Breast epithelium (tissue), 3 donors: Measurements from ENCODE around the gene CLPSL1.

Experiments used
- POLR2A ChIP-seq: fragments of 450-650 bp; IDR thresholded peaks from one replicate; pipeline ENCODE4 v1.6.1; 2016; ENCODE audit warnings: antibody characterized with exemption, mild to moderate bottlenecking, moderate library complexity
- TF ChIP-seq, protein P1 (sequence below), 3 donors: fragments of 450-650 bp; IDR thresholded peaks; one replicate each; pipeline ENCODE4 v1.5.1; 2016 to 2017; ENCODE audit warnings: antibody characterized with exemption in 3 of 3, mild to moderate bottlenecking in 3 of 3, moderate library complexity in 3 of 3

DNA sequence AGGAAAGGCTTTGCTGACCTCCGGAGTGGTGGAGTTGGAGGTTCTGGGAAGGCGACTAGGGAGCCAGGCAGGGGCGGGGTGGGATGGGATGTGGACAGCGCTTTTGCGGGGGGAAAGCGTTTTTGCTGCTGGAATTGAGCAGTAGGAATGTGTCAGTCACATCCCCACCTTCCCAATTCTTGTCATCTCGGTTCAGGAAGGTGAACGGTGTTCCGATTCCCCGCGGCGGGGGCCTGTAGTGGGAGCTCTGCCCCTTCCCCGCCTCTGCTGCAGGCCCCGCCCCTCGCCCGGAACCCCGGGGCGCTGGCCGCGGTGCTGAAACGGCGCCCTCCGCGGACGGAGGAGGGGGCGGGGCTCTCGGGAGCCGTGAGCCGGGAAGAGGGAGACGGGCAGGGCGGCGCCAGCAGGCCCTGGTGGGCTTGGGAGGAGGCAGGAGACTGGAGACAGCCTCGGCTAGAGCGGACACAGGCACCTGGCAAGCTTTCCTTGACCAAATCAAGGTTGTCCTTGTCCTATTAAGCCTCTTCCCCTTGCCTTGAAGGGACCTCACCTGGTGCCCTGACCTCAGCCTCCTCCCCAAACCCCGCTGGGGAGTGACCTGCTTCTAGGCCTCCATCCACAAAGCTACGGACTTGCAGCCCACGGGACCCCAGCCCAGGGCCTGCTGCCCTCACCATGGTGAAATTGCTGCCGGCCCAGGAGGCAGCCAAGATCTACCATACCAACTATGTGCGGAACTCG lies 24.3 kb downstream of the CLPSL1 start, which contains the start of gene LHFPL5:
- TF ChIP-seq, protein P1, sequence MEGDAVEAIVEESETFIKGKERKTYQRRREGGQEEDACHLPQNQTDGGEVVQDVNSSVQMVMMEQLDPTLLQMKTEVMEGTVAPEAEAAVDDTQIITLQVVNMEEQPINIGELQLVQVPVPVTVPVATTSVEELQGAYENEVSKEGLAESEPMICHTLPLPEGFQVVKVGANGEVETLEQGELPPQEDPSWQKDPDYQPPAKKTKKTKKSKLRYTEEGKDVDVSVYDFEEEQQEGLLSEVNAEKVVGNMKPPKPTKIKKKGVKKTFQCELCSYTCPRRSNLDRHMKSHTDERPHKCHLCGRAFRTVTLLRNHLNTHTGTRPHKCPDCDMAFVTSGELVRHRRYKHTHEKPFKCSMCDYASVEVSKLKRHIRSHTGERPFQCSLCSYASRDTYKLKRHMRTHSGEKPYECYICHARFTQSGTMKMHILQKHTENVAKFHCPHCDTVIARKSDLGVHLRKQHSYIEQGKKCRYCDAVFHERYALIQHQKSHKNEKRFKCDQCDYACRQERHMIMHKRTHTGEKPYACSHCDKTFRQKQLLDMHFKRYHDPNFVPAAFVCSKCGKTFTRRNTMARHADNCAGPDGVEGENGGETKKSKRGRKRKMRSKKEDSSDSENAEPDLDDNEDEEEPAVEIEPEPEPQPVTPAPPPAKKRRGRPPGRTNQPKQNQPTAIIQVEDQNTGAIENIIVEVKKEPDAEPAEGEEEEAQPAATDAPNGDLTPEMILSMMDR (IDR thresholded peaks at IDR 0.05), result no peak
- TF ChIP-seq POLR2A, result no peak
